CD4-positive, CD25-positive, alpha-beta regulatory T cell (primary cell): ENCODE results near the gene PCDHB3. TPM values are rescaled to one million over a fixed set of nuclear protein-coding genes. Genes with fewer than 3 reads are reported as not detected.
"Not testable (repeated sequence)": the region's sequence is repeated elsewhere in the genome, so short reads cannot be mapped to it uniquely, and the experiment has no call there.

Experiments
- ATAC-seq, 2 donors: fragments of 150-1000 bp; cut with Tn5 transposase; one replicate each; pipeline ENCODE4 v1.10.0; 2021; ENCODE audit warnings: low read depth in 2 of 2, moderate number of reproducible peaks in 2 of 2, moderate library complexity in 1 of 2
- DNase-seq, 3 donors: peaks; one replicate each; pipeline versions ENCODE4 v3.0.0 to v3.0.0-alpha.2; 2012 to 2022; ENCODE audit warnings: mixed read lengths in 1 of 3
- H3K27ac ChIP-seq: one replicate; pipeline ENCODE4 v1.7.0; 2013; ENCODE audit warnings: mild to moderate bottlenecking, low read length; ENCODE audit not compliant: insufficient read depth, poor library complexity, severe bottlenecking
- H3K27me3 ChIP-seq: one replicate; pipeline ENCODE4 v1.7.0; 2013; ENCODE audit warnings: low read length; ENCODE audit not compliant: control insufficient read depth, insufficient read depth
- H3K36me3 ChIP-seq: one replicate; pipeline ENCODE4 v1.7.0; 2013; ENCODE audit warnings: mild to moderate bottlenecking, low read length, moderate library complexity; ENCODE audit not compliant: control insufficient read depth, insufficient read depth
- H3K4me1 ChIP-seq: 2 replicates; pipeline ENCODE4 v1.7.0; 2013; ENCODE audit warnings: mild to moderate bottlenecking, low read length; ENCODE audit not compliant: insufficient read depth, control insufficient read depth, poor library complexity, severe bottlenecking
- H3K4me3 ChIP-seq: one replicate; pipeline ENCODE4 v1.7.0; 2013; ENCODE audit warnings: low read depth, mild to moderate bottlenecking, low read length, moderate library complexity
- H3K9me3 ChIP-seq, 2 experiments: 1 replicate in 1 of 2; 2 replicates in 1 of 2; pipeline ENCODE4 v1.7.0; 2013; ENCODE audit warnings: low read length in 2 of 2, mild to moderate bottlenecking in 1 of 2, moderate library complexity in 1 of 2; ENCODE audit not compliant: control insufficient read depth in 2 of 2
- H3K27ac Mint-ChIP-seq, 3 donors: one replicate each; pipeline ENCODE4 v1.8.0; 2020 to 2022; ENCODE audit warnings: mild to moderate bottlenecking in 3 of 3, mixed read lengths in 3 of 3, moderate library complexity in 2 of 3
- H3K27me3 Mint-ChIP-seq: one replicate; pipeline ENCODE4 v1.8.0; 2022; ENCODE audit warnings: mild to moderate bottlenecking, mixed read lengths
- H3K36me3 Mint-ChIP-seq: one replicate; pipeline ENCODE4 v1.8.0; 2020; ENCODE audit warnings: mixed read lengths
- H3K4me1 Mint-ChIP-seq, 4 donors: one replicate each; pipeline ENCODE4 v1.8.0; 2020 to 2022; ENCODE audit warnings: mixed read lengths in 4 of 4, mild to moderate bottlenecking in 1 of 4
- H3K4me3 Mint-ChIP-seq, 4 donors: one replicate each; pipeline ENCODE4 v1.8.0; 2020 to 2022; ENCODE audit warnings: mild to moderate bottlenecking in 4 of 4, mixed read lengths in 4 of 4, moderate library complexity in 3 of 4
- H3K9me3 Mint-ChIP-seq, 7 donors: one replicate each; pipeline ENCODE4 v1.8.0; 2020 to 2022; ENCODE audit warnings: mixed read lengths in 7 of 7, mild to moderate bottlenecking in 3 of 7, moderate library complexity in 2 of 7
- polyA plus RNA-seq, 4 donors: library from polyadenylated mRNA; unstranded; fragments of 300-500 nt; fragmentation: Illumina TruSeq; gene quantifications; one replicate each; pipeline ENCODE4 v1.2.3, GENCODE V29; 2021
- total RNA-seq: library from RNA; stranded (reverse); gene quantifications from one replicate; pipeline ENCODE4 v1.2.3, GENCODE V29; 2022

The PCDHB3 gene
- total and polyA plus RNA-seq, 5 donors from 2014 or later: not detected

GRCh38 chr5:141121563-141121962 lies 21.3 kb downstream of the PCDHB3 start, which contains the start of gene PCDHB4:
PCDHB4 (plus strand) TSS chr5:141121818; CDS start chr5:141121999, 181 bp downstream.
- ATAC-seq (no peak), DNase-seq (no peak)
- peaks cover 0 to 2% (median 0%) of the 10 kb centered on the region in 4 donors for H3K4me1 Mint-ChIP-seq
- H3K36me3 ChIP-seq: no peaks in the 10 kb centered on the region
- no peaks in the 10 kb centered on the region for H3K4me1 ChIP-seq
- H3K27ac Mint-ChIP-seq: no peak within 1 kb of the TSS
- peaks cover 0 to 18% (median 4%) of the 10 kb centered on the region in 7 donors for H3K9me3 Mint-ChIP-seq
- H3K36me3 Mint-ChIP-seq: no peaks in the 10 kb centered on the region
- H3K27me3 Mint-ChIP-seq: no peaks in the 10 kb centered on the region
- H3K9me3 ChIP-seq: peaks cover 0 to 12% of the 10 kb centered on the region in 2 experiments
- no peak within 1 kb of the TSS for H3K27ac ChIP-seq
- H3K4me3 ChIP-seq: no peak within 1 kb of the TSS
- H3K4me3 Mint-ChIP-seq: no peak within 1 kb of the TSS
- no peaks in the 10 kb centered on the region for H3K27me3 ChIP-seq

- ATAC-seq: no peak
- H3K27me3 Mint-ChIP-seq: peaks cover 4% of the 10 kb centered on the region
These were observed 21.7 kb downstream of the PCDHB3 start for GRCh38 chr5:141121985-141122384.

GRCh38 chr5:141123396-141124135 lies 23.3 kb downstream of the PCDHB3 start:
- not testable (repeated sequence) for ATAC-seq, H3K27me3 Mint-ChIP-seq, H3K4me3 ChIP-seq, H3K27ac ChIP-seq, H3K27me3 ChIP-seq, H3K4me3 Mint-ChIP-seq, H3K36me3 ChIP-seq, H3K4me1 ChIP-seq, H3K36me3 Mint-ChIP-seq, H3K4me1 Mint-ChIP-seq, H3K27ac Mint-ChIP-seq, DNase-seq
- peaks cover 2 to 12% of the 10 kb centered on the region in 2 experiments for H3K9me3 ChIP-seq
- peaks cover 0 to 14% (median 3%) of the 10 kb centered on the region in 7 donors for H3K9me3 Mint-ChIP-seq

More at GRCh38 chr5:141121985-141122384, 21.7 kb downstream of the PCDHB3 start:
- peaks cover 0 to 12% of the 10 kb centered on the region in 2 experiments for H3K9me3 ChIP-seq
- no peaks in the 10 kb centered on the region for H3K36me3 ChIP-seq
- no peak overlapping the region for H3K27ac ChIP-seq
- Mint-ChIP-seq H3K4me3 (no peak overlapping the region), H3K4me1 (peaks cover 0 to 2% (median 0%) of the 10 kb centered on the region in 4 donors), H3K9me3 (peaks cover 0 to 14% (median 3%) of the 10 kb centered on the region in 7 donors), H3K27ac (no peak overlapping the region), H3K36me3 (no peaks in the 10 kb centered on the region)
- no peaks in the 10 kb centered on the region for H3K27me3 ChIP-seq
- H3K4me1 ChIP-seq: no peaks in the 10 kb centered on the region
- no peak overlapping the region for H3K4me3 ChIP-seq
- DNase-seq: no peak

- Mint-ChIP-seq H3K4me1 (no peaks in the 10 kb centered on the region), H3K36me3 (no peaks in the 10 kb centered on the region), H3K9me3 (peaks cover 0 to 10% (median 4%) of the 10 kb centered on the region in 7 donors), H3K27ac (no peak overlapping the region), H3K4me3 (no peak overlapping the region), H3K27me3 (peaks cover 4% of the 10 kb centered on the region)
- no peaks in the 10 kb centered on the region for H3K27me3 ChIP-seq
- no peak for DNase-seq
- no peak for ATAC-seq
- no peaks in the 10 kb centered on the region for H3K4me1 ChIP-seq
- peaks cover 2 to 6% of the 10 kb centered on the region in 2 experiments for H3K9me3 ChIP-seq
- no peak overlapping the region for H3K27ac ChIP-seq
- H3K4me3 ChIP-seq: no peak overlapping the region
- no peaks in the 10 kb centered on the region for H3K36me3 ChIP-seq
These were observed 27.0 kb downstream of the PCDHB3 start for GRCh38 chr5:141127305-141127704.

- no peaks in the 10 kb centered on the region for H3K36me3 ChIP-seq
- Mint-ChIP-seq H3K27me3 (no peaks in the 10 kb centered on the region), H3K9me3 (peaks cover 0 to 47% (median 19%) of the 10 kb centered on the region in 7 donors), H3K36me3 (peaks cover 4% of the 10 kb centered on the region), H3K4me1 (peaks cover 3 to 7% (median 5%) of the 10 kb centered on the region in 4 donors), H3K4me3 (peak within 1 kb of the TSS in 2 of 4 donors; percentile 33 to 78), H3K27ac (peak within 1 kb of the TSS in 1 of 3 donors; percentile 26)
- H3K27me3 ChIP-seq: peaks cover 2% of the 10 kb centered on the region
- peak in 1 of 3 donors; percentile 1 for DNase-seq
- peak within 1 kb of the TSS; percentile 26 for H3K4me3 ChIP-seq
- H3K9me3 ChIP-seq: peaks cover 15 to 17% of the 10 kb centered on the region in 2 experiments
- H3K4me1 ChIP-seq: no peaks in the 10 kb centered on the region
- ATAC-seq: no peak
- H3K27ac ChIP-seq: no peak within 1 kb of the TSS
These were observed 34.9 kb downstream of the PCDHB3 start, which contains the start of gene PCDHB5 for GRCh38 chr5:141135030-141135717. PCDHB5 (plus strand) TSS chr5:141135206; CDS start chr5:141135435, 229 bp downstream.

GRCh38 chr5:141135718-141136266 lies 35.5 kb downstream of the PCDHB3 start:
- peaks cover 0 to 43% (median 19%) of the 10 kb centered on the region in 7 donors for H3K9me3 Mint-ChIP-seq
- H3K27ac ChIP-seq: no peak overlapping the region
- DNase-seq (no peak), ATAC-seq (no peak)
- no peaks in the 10 kb centered on the region for H3K4me1 ChIP-seq
- H3K36me3 ChIP-seq: no peaks in the 10 kb centered on the region
- H3K27me3 ChIP-seq: peaks cover 2% of the 10 kb centered on the region
- H3K36me3 Mint-ChIP-seq: peaks cover 4% of the 10 kb centered on the region
- H3K4me3 ChIP-seq: peak overlapping the region; percentile 26
- peaks cover 3 to 7% (median 5%) of the 10 kb centered on the region in 4 donors for H3K4me1 Mint-ChIP-seq
- no peak overlapping the region for H3K27ac Mint-ChIP-seq
- no peaks in the 10 kb centered on the region for H3K27me3 Mint-ChIP-seq
- peak overlapping the region in 1 of 4 donors; percentile 78 for H3K4me3 Mint-ChIP-seq
- peaks cover 15 to 17% of the 10 kb centered on the region in 2 experiments for H3K9me3 ChIP-seq

- not testable (repeated sequence) for H3K4me3 Mint-ChIP-seq, ATAC-seq, H3K36me3 Mint-ChIP-seq, H3K4me1 ChIP-seq, H3K27me3 Mint-ChIP-seq, DNase-seq, H3K27ac Mint-ChIP-seq, H3K4me3 ChIP-seq, H3K36me3 ChIP-seq, H3K27ac ChIP-seq, H3K27me3 ChIP-seq, H3K4me1 Mint-ChIP-seq
- peaks cover 15 to 17% of the 10 kb centered on the region in 2 experiments for H3K9me3 ChIP-seq
- peaks cover 0 to 43% (median 18%) of the 10 kb centered on the region in 7 donors for H3K9me3 Mint-ChIP-seq
These were observed 37.1 kb downstream of the PCDHB3 start for GRCh38 chr5:141137346-141137745.
